T follicular helper cell (primary cell): Measurements from ENCODE around the gene HARS2.
"Not testable (repeated sequence)": the region's sequence is repeated elsewhere in the genome, so short reads cannot be mapped to it uniquely, and the experiment has no call there.

Source experiments
- DNase-seq: peaks from one replicate; pipeline ENCODE4 v3.0.0-alpha.2; 2020; ENCODE audit warnings: low read depth

HARS2 gene

GRCh38 chr5:140700177-140701144, 9.2 kb downstream of the HARS2 start, which contains the start of gene ZMAT2:
TSS of gene ZMAT2 (plus strand) at chr5:140700447. CDS start at chr5:140700461, 14 bp downstream.
- peak; percentile 90 for DNase-seq

DNA sequence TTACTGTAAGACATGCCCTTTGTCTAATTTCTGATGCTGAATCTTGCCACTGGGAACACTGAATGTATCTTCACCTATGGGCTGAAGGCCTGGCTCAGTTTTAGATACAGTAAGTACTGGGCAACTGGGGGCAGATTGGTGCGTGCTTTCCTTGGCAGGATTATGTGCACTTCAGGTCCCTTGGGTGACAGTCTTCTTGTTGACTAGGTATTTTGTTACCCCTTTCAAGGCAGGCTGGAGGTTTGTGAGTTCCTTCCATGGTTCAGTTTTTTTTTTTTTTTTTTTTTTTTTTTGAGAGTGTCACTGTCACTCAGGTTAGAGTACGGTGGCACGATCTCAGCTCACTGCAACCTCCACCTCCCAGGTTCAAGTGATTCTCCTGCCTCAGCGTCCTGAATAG, 16.6 kb downstream of the HARS2 start:
- DNase-seq: no peak

DNA sequence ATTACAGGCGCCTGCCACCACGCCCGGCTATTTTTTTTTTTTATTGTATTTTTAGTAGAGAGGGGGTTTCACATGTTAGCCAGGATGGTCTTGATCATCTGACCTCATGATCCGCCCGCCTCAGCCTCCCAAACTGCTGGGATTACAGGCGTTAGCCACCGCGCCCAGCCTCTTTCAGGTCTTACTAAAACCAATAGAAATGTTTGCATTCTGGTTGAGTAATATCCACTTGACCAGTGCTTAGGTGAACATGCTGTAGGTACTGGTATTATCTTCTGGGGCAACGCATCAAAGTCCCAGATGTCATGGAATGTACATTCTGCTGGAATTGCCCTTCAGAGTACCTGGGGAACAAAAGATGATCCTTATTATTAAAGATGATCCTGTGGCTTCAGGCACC, 17.5 kb downstream of the HARS2 start:
- DNase-seq: not testable (repeated sequence)

GRCh38 chr5:140710899-140711552, 19.8 kb downstream of the HARS2 start:
- peak; percentile 74 for DNase-seq

- no peak for DNase-seq
These were observed 20.5 kb downstream of the HARS2 start for GRCh38 chr5:140711794-140712193.

GRCh38 chr5:140713562-140714094, 22.4 kb downstream of the HARS2 start:
- no peak for DNase-seq

- DNase-seq: not testable (repeated sequence)
These were observed 25.0 kb downstream of the HARS2 start for GRCh38 chr5:140716238-140716637.

DNA sequence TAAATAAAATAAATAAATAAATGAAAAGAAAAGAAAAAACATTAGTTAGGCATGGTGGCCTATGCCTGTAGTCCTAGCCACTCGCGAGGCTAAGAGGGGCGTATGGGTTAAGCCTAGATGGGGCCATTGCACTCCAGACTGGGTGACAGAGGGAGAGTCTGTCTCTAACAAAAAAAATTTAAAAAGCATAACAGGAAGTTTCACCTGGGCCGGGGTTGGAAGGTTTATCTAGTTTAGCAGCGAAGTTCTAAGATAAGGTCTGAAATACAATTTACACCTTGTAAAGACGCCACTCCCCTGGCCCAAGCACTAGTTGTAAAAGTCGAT, 27.0 kb downstream of the HARS2 start:
- no peak for DNase-seq

DNA sequence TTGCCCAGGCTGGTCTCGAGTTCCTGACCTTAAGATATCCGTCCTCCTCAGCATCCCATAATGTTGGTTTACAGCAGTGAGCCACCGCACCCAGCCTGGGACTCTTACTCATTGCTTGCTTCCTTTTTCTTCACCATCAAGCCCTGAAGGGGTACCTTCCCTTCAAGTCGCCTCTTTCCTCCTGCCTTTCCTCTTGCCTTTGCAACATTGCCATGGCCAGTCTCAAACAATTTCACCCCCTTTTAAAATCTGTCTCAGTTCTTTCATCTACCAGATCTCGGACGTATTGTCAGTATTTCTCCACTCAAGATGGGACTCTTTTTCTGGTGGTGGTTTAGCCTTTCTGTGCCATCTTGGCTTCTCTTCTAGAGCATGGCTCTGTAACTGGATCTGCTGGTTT, 29.5 kb downstream of the HARS2 start:
- DNase-seq: not testable (repeated sequence)

GRCh38 chr5:140721395-140721794, 30.1 kb downstream of the HARS2 start:
- DNase-seq: not testable (repeated sequence)

DNA sequence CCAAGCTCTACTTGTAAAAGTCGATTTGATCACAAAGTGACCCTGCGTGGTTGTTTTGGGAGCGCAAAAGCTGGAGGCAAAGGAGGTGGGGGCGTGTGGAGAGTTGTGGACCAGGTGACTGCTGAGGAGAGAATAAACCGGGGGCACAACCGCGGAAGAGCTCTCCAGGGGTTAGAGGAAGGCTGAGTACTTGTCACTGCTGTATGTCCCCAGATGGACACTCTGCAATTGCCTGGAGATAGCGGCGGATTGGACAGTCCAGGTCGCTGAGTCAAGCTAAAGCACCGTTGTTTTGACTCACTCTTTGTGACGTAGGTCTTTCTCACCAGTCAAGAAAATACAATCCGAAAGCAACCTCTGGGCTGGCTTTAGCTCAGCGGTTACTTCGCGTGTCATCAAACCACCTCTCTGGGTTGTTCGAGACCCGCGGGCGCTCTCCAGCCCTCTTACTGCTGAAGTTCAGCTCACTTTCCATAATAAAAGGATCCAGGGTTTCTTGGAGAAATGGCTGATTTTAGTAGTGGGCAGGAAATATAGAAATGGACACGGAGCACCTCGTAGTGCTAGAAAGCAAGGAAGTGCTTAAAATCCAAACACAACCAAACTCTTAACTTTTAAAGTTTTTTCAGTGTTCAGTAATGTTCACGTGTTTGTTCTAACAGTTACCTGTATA, 34.7 kb downstream of the HARS2 start:
- peak; percentile 44 for DNase-seq

DNA sequence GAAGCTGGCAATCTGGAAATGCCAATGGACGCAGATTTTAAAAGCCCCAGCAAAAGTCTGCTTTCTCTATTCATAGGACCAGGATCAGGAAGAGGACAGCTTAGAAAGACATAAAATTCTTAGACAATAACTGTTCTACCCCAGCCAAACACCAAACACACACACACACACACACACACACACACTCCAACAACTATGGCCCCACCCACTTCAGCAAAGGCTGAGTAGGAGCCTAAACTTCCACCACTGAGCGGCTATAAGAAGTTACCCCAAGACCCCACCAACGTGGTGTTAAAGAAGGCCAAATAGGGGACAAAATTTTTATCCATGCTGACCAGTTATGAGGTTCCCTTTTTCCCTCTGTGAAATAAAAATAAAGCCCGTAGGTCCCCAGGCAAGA, 41.8 kb downstream of the HARS2 start:
- no peak for DNase-seq

- no peak for DNase-seq
These were observed 43.1 kb downstream of the HARS2 start for GRCh38 chr5:140734354-140734753.

DNA sequence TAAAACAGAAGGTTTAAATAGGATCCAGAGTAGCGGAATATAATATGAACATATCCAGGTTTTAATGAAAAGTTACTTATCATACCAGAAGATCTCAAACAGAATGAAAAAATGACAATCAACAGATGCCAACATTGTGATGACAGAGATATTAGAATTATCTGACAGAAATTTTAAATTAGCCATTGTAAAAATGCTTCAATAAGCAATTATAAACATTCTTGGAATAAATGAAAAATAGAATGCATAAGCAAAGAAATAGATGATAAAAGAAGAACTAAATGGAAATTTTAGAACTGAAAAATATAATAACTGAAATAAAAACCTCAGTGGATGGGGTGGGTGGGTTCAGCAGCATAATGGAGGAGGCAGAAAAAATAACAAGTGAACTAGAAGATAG, 46.2 kb downstream of the HARS2 start:
- DNase-seq: no peak

DNA sequence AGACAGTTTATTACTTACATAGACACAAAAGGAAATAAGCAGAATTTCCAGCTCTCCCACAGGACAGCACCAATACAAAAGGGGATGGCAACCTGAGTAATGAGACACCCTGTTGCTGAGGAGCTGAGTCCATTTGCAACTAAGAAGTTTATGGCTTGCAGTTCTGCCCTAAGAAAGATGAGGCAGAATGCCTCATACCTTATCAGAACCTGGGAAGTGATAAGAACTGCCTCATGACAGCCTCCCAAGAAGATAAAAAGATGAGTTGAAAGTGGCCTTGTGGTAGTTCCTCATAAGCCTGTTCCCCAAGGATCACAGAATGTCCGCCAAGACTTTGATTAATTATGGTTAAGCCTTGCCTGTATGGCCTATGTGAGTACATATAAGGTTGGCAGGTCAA, 50.7 kb downstream of the HARS2 start:
- no peak for DNase-seq
